ENCODE results near the gene DMD. TPM values are rescaled to one million over a fixed set of nuclear protein-coding genes. Genes with fewer than 3 reads are reported as not detected.
A peak's percentile ranks its signal among the peaks of the same experiment; 100 is the strongest.

Gene DMD
- total RNA-seq, 6 experiments from 2014 or later, result 18.7 to 43.4 (median 32.9) TPM

- Histone ChIP-seq H3K9me3 (no peaks in the 10 kb centered on the region), H3K4me1 (no peaks in the 10 kb centered on the region), H3K27ac (no peak overlapping the region), H3K27me3 (no peaks in the 10 kb centered on the region), H3K4me3 (no peak overlapping the region), H3K36me3 (no peaks in the 10 kb centered on the region)
- intact Hi-C loops (cut with DNase I), result no loop called here
- no peak for TF ChIP-seq POLR2A (IDR thresholded peaks at IDR 0.05)
- no peak for DNase-seq
- WGBS (ENCODE audit: insufficient coverage, low coverage, low lambda C conversion rate, missing lambda C conversion rate), result 51% methylated on average over 6 of the region's 7 CpGs
- ATAC-seq, result no peak
Observed at GRCh38 chrX:31820430-31821210, 1390.7 kb downstream of the DMD start.

GRCh38 chrX:31819455-31819854 is 1391.9 kb downstream of the DMD start:
- H3K4me1 ChIP-seq, result no peaks in the 10 kb centered on the region
- H3K4me3 ChIP-seq, result no peak overlapping the region
- DNase-seq (no peak), ATAC-seq (no peak)
- H3K9me3 ChIP-seq, result no peaks in the 10 kb centered on the region
- H3K27ac ChIP-seq, result no peak overlapping the region
- 49% methylated on average over 3 of the region's 3 CpGs for WGBS (ENCODE audit: insufficient coverage, low coverage, low lambda C conversion rate, missing lambda C conversion rate)
- H3K36me3 ChIP-seq, result no peaks in the 10 kb centered on the region
- TF ChIP-seq CTCF (IDR thresholded peaks at IDR 0.05) (no peak), POLR2A (IDR thresholded peaks at IDR 0.05) (no peak)
- intact Hi-C loops (cut with DNase I), result no loop called here
- H3K27me3 ChIP-seq, result no peaks in the 10 kb centered on the region

- Histone ChIP-seq H3K4me1 (peaks cover 0 to 10% (median 0%) of the 10 kb centered on the region in 4 donors), H3K27me3 (no peaks in the 10 kb centered on the region), H3K9me3 (no peaks in the 10 kb centered on the region), H3K27ac (no peak overlapping the region), H3K36me3 (no peaks in the 10 kb centered on the region), H3K4me3 (no peak overlapping the region)
- intact Hi-C loops (cut with DNase I), result no loop called here
- no peak for ATAC-seq
- TF ChIP-seq POLR2A (IDR thresholded peaks at IDR 0.05), result no peak
- TF ChIP-seq CTCF (IDR thresholded peaks at IDR 0.05), result no peak
- DNase-seq, result no peak
Observed at GRCh38 chrX:31811106-31811505, 1400.2 kb downstream of the DMD start.

GRCh38 chrX:31808357-31808756 is 1403.0 kb downstream of the DMD start:
- TF ChIP-seq POLR2A (IDR thresholded peaks at IDR 0.05) (no peak), CTCF (IDR thresholded peaks at IDR 0.05) (no peak)
- peaks cover 0 to 10% (median 0%) of the 10 kb centered on the region in 4 donors for H3K4me1 ChIP-seq
- H3K27ac ChIP-seq, result no peak overlapping the region
- H3K36me3 ChIP-seq, result no peaks in the 10 kb centered on the region
- peak in 2 of 4 donors; percentile 35 to 54 for ATAC-seq
- 19% methylated on average over 2 of the region's 2 CpGs for WGBS (ENCODE audit: insufficient coverage, low coverage, low lambda C conversion rate, missing lambda C conversion rate)
- H3K9me3 ChIP-seq, result no peaks in the 10 kb centered on the region
- H3K27me3 ChIP-seq, result no peaks in the 10 kb centered on the region
- no peak for DNase-seq
- intact Hi-C loops (cut with DNase I), result no loop called here
- no peak overlapping the region for H3K4me3 ChIP-seq

- ATAC-seq, result peak in 2 of 4 donors; percentile 33 to 50
- H3K36me3 ChIP-seq, result no peaks in the 10 kb centered on the region
- 40% methylated on average over 2 of the region's 2 CpGs for WGBS (ENCODE audit: insufficient coverage, low coverage, low lambda C conversion rate, missing lambda C conversion rate)
- H3K4me1 ChIP-seq, result peaks cover 0 to 10% (median 0%) of the 10 kb centered on the region in 4 donors
- no peak overlapping the region for H3K4me3 ChIP-seq
- TF ChIP-seq CTCF (IDR thresholded peaks at IDR 0.05) (no peak), POLR2A (IDR thresholded peaks at IDR 0.05) (no peak)
- no peaks in the 10 kb centered on the region for H3K27me3 ChIP-seq
- no peak for DNase-seq
- no peaks in the 10 kb centered on the region for H3K9me3 ChIP-seq
- intact Hi-C loops (cut with DNase I), result no loop called here
- no peak overlapping the region for H3K27ac ChIP-seq
Observed at GRCh38 chrX:31807165-31807564, 1404.2 kb downstream of the DMD start.
